SIG-M5 treated with dmso at 0.1 percent for 504 hours (cell line): ENCODE data around the gene IFNL3.
"Not testable (repeated sequence)": the region's sequence is repeated elsewhere in the genome, so short reads cannot be mapped to it uniquely, and the experiment has no call there.

Experiments used
- DNase-seq: peaks from one replicate; lab custom pipeline; 2025; ENCODE audit not compliant: unreplicated experiment; lab: John Stamatoyannopoulos, UW

IFNL3 gene

GRCh38 chr19:39244410-39245100 lies at the start of gene IFNL3:
Gene IFNL3, minus strand, starts transcription at chr19:39245006. Its CDS starts 39 bp downstream, at chr19:39244967.
- not testable (repeated sequence) for DNase-seq

- no peak for DNase-seq
Measured at GRCh38 chr19:39293394-39293793, 48.6 kb upstream of the IFNL3 start.

GRCh38 chr19:39284032-39284431 lies 39.2 kb upstream of the IFNL3 start:
- DNase-seq = no peak

- no peak for DNase-seq
Measured at GRCh38 chr19:39282021-39282420, 37.2 kb upstream of the IFNL3 start.

GRCh38 chr19:39277598-39277997 lies 32.8 kb upstream of the IFNL3 start:
- DNase-seq = no peak

GRCh38 chr19:39276740-39277139 lies 31.9 kb upstream of the IFNL3 start:
- DNase-seq = no peak

GRCh38 chr19:39275578-39275977 lies 30.8 kb upstream of the IFNL3 start:
- DNase-seq = no peak

GRCh38 chr19:39273859-39274258 lies 29.1 kb upstream of the IFNL3 start:
- DNase-seq = not testable (repeated sequence)

GRCh38 chr19:39270036-39270871 lies 25.4 kb upstream of the IFNL3 start:
- DNase-seq = no peak

GRCh38 chr19:39269369-39269768 lies 24.6 kb upstream of the IFNL3 start:
- not testable (repeated sequence) for DNase-seq

GRCh38 chr19:39268531-39269223 lies 23.9 kb upstream of the IFNL3 start:
- DNase-seq = not testable (repeated sequence)

GRCh38 chr19:39268085-39268484 lies 23.3 kb upstream of the IFNL3 start, which contains the start of gene IFNL2:
Gene IFNL2, plus strand, starts transcription at chr19:39268396. Its CDS starts 173 bp downstream, at chr19:39268569.
- not testable (repeated sequence) for DNase-seq

GRCh38 chr19:39265321-39265916 lies 20.6 kb upstream of the IFNL3 start:
- DNase-seq = no peak

- DNase-seq = no peak
Measured at GRCh38 chr19:39264306-39265290, 19.8 kb upstream of the IFNL3 start.

GRCh38 chr19:39263912-39264305 lies 19.1 kb upstream of the IFNL3 start:
- DNase-seq = no peak

GRCh38 chr19:39262496-39262895 lies 17.7 kb upstream of the IFNL3 start:
- no peak for DNase-seq

GRCh38 chr19:39261704-39262103 lies 16.9 kb upstream of the IFNL3 start:
- DNase-seq = no peak

GRCh38 chr19:39257227-39257626 lies 12.4 kb upstream of the IFNL3 start:
- DNase-seq = no peak

- DNase-seq = no peak
Measured at GRCh38 chr19:39254531-39255345, 9.9 kb upstream of the IFNL3 start.
